IMR-90 (cell line): ENCODE data around the gene C16orf89.
"Not testable (repeated sequence)": the region's sequence is repeated elsewhere in the genome, so short reads cannot be mapped to it uniquely, and the experiment has no call there.

Source experiments
- CTCF ChIP-seq: conservative IDR thresholded peaks from 2 replicates; pipeline ENCODE4 v1.5.1; 2012; ENCODE audit warnings: mild to moderate bottlenecking, low read depth, low read length, improper control_type of control experiment
- POLR2A ChIP-seq: IDR thresholded peaks from 2 replicates; pipeline ENCODE4 v1.6.1; 2012; ENCODE audit warnings: mild to moderate bottlenecking, low read depth, low read length

- not testable (repeated sequence) for TF ChIP-seq POLR2A, CTCF
Observed at GRCh38 chr16:5105039-5105438, 39.3 kb upstream of the C16orf89 start.
